Hematopoietic multipotent progenitor cell treated with erythropoietin and hydrocortisone succinate and interleukin-3 and kit ligand, for 8 days (in vitro differentiated cells): ENCODE measurements around the gene SLC2A9.

Source experiments
- DNase-seq: peaks from one replicate; pipeline ENCODE4 v3.0.0-alpha.2; 2015

Gene SLC2A9

DNA sequence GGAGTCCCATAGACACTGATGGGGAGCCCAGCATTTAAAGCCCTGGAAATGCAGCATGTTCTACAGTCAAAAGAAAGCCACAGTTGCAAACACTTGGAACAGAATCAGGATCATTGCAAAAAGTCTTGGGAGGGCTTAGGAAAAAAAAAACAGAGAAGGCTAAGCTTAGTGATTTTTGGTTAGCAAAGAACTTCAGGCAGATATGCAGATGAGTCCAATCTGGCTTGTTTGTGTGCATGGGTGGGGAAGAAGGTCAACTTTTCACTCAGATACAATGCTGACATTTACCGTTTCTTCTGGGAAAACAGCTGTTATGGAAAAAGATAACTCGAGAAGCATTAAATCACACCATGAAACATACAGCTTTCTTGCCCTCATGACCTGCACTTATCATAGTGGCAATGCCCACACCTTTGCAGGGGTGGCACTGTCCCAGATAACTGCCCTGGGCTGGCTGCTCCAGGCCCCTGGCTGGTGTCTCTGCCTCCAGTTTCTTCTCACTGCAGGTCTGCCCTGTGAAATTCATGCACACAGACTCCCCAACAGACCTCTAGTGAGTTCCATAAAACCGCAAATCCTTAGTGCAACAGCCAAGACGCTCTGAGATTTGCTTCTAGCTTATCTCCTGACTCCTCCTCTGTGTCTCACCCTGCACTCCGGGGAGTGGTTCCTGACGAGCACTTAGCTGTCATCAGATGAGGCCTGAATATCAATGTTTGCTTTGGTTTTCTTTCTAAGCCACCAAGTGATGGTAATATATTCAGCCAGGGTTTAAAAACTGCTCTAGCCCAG is 140.7 kb downstream of the SLC2A9 start:
- no peak for DNase-seq

DNA sequence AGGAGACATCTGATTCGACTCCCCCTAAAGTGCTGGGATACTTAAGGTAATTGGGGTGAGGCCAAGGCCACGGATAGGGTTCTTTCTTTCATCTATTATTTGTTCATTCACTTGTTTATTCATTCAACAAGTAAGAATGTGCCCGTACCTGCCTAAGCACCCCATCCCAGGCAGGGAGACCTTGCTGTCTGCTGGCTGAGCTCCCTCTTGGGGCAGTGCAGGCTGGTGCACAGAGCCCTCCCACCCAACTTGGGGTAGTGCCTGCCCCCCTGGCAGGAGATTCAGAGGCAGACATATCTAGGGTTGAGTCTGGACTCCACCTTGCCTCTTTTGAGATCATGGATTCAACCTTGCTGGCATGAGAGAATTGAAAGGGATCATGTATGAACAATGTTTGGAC is 144.2 kb downstream of the SLC2A9 start:
- no peak for DNase-seq

DNA sequence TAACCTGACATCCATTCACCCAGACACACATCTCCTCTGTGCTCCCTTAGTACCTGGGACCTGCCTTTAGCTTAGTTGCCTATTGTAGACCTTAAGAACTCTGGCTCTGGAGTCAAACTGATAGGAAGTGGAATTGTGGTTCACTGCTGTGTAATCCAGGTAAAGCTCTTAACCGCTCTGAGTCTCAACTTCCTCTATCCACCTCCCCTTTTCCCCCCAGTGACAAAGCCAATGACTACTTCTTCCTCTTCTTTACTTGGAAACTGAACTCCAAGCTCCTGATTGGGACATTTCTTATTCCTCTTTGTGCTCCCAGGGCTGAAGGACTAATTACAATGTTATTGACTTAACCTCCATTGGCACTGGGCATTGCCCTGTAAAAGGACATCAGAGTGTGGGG is 145.8 kb downstream of the SLC2A9 start:
- no peak for DNase-seq

DNA sequence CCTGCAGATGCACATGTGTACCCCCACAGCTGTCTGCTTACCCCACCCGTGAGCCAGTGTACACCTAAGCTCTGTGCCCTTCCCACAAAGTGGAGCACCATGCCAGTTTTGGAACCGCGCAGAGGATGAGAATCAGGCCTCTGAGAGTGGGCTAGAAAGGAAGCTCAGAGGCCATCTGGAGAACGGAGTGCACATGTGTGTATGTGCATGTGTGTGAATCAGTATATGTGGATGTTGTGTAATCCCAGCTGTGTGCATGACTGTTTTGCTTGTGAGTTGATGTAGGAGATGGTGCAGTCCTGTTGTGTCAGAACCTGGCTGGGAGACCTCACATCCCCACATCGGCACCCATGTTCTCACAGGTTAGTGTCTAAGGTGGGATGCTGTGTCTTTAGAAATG is 146.9 kb downstream of the SLC2A9 start:
- DNase-seq: no peak

DNA sequence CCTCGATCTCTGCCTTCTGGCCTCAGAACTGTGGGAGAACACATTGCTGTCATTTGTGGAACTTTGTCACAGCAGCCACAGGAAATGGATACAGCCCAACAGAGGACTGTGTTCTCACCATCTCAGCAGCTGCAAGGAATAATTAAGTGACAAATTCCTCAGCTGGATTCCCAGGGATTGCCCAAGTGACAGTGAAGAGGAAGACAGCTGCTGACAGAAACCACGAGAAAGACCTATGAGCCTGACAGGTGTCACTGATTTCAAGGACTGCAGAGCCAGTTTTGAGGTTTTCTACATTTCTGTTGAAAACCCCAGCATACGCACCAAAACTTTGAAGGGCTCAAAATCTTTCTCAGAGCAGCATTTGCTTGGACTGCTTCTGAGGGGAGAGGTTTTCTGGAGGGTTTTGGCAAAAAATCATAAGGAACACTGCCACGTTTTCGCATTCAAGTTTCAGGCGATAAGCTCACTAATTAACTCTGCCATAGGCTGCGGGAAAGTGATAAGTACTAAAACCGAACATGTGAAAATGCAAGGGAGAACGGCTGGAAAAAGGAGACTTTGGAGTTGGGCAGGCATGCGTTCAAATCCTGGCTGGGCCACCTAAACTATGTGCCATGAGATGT is 151.0 kb downstream of the SLC2A9 start:
- no peak for DNase-seq

DNA sequence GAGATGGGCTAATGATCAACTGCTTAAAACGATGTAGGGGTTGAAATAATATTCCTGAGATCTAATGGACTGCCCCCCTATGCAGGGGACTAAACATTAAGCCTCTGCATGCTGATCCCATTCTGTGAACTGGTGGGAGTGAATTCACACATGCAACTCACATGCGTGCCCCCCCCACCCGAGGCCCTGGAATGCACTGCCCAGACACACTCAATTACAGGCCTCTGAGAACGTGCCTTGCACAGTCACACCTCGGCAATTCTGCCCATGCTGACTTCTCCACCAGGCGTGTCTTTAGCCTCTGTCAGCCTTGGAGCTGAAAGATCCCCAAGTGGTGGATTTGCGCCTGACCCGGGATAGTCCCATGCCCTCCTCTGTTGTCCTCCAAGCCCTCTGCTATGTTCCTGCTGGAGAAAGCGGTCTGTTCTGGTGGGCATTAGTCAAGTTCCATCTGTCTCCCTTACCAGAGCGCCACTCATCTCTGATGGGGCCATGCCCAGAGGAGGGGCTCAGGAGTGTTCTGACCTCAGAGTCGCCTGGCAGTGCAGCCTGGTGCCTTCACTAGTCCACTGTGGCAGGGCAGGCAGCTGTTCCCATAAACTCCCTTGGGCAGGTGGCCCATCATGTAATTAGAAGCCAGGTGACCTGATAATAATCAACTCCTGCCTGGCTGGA is 153.4 kb downstream of the SLC2A9 start:
- DNase-seq: no peak

DNA sequence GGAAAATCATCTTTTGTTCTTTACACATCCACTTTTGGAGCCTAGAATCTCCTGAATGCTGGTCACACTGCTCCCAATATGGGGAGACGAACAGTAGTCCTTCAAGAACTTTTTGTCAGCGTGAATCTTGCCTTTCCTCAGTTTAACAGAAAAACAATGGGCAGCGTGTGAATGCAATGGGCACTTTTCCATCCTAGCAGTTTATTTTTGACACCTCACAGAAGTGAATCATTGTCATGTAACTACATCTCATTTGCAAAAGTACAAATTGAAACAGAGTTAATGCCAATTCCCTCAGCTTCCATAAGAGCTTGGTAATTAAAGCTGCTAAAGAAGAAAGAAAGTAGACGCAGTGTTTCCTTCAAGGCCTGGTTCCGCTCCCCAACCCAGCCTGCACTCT is 154.4 kb downstream of the SLC2A9 start:
- DNase-seq: no peak

DNA sequence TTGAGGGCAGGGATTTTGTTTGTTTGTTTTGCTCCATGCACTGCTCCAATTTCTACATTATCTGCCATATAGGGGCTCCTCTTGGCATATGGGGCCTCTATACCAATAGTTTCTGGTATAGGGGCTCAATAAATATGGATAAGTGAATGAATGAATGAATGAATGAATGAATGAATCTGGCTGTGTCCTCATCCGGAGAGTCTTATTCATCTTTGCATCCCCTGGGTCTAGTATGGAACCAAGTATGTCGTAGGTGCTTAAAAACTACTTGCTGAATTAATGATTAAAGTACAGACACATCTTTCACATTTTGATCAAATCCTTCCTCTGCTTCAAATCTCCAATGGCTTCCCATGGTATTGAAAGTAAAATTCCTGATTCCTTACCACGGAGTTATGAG is 159.7 kb downstream of the SLC2A9 start:
- DNase-seq: no peak

DNA sequence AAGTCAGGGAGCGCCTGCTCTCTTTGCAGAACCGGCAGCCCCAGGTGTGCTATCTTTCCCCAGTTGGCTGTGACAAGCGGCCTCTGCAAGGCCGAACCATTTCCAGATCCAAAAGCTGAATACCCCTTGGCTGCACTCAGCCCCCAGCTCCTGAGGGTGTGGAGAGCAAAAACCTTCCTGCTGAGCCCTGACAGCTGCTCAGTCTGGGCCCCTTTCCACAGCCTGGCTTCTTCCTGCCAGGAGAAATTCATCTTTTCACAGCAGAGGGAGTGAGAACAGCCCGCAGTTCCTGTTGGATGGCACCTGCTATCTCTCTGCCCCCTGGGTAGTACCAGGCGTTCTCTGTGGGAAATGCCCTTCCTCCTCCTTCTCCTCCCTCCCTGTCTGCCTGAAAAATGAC is 161.5 kb downstream of the SLC2A9 start:
- DNase-seq: no peak

DNA sequence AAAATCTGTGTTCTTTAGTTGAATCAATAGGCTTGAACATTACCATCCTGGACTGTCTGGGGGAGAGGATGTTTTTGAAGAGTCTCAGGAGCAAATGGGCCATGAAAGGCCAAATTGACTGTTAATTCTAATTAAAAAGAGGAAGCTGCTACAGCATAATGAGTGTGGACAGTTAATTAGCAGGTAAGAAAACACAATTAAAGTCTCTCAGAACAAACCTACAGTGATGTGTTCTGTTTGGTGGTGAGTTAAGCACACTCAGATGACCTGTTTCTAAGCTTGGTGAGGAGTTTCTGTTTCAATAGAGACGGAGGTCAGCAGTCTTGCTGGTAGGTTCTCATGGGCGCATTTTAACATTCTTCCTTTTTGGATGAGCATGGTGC is 171.8 kb downstream of the SLC2A9 start:
- no peak for DNase-seq

DNA sequence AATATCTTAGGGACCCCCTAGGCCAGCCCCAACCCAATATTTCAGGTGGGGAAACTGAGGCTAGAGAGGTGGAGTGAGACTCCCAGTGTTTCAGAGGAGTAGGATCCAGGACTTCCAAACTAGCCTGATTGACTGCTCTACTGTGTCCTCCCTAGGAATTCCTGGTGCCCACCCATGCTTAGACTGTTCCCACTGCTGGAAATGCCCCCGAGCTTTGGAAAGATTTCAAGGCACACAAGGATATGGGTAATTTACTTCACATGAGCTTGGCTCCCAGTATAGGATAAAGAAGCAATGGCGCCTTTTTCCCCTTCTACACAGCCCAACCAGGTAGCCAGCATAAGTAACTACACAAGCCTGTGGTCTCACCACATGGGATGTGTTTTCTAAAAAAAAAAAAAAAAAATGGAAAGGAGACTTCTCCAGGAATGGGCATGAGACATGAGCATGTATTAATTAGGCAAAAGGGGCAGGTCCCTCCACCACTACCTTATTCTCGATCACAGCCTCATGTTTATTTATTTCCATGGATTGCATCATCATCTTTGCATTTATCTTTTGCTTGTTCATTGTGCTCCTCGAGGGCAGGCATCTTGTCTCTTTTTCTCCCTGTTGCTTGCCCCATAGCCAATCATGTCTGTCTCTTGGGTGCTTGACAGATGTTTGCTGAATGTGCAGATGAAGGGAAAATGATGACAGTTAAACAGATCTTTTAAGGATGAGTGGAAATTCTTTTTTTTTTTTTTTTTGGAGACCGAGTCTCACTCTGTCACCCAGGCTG is 173.1 kb downstream of the SLC2A9 start:
- no peak for DNase-seq

DNA sequence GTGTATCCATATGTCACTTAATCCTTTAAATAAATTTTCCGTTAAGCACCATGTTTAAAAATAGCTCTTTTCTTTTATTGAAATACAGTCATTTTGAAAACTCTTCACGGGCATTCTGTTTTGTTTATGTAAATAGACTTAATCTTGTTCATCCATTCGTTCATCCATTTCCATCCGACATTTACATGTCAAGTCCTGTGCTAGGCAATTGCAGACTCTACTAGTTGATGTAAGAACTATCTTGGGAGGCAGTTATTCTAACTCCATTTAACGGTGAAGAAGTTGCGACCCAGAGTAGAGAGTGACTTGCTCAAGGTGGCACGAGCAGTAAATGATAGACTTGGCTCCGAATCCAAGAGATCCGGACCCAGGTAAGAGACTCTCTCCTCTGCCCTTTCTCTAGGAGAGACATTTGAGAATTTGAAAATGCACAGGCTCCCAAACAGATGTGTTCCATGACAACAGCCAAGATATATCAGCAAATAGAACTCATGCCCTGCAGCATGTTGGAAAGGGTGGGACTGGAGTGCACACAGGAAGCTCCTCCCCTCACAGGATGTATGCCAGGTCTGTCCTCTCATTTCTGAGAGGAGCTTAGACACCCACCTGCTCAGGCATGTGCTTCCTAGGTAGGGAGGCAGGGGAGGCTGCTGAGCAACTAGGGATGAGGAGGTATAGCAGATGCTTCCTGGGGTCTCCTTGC is 175.4 kb downstream of the SLC2A9 start:
- DNase-seq: no peak

DNA sequence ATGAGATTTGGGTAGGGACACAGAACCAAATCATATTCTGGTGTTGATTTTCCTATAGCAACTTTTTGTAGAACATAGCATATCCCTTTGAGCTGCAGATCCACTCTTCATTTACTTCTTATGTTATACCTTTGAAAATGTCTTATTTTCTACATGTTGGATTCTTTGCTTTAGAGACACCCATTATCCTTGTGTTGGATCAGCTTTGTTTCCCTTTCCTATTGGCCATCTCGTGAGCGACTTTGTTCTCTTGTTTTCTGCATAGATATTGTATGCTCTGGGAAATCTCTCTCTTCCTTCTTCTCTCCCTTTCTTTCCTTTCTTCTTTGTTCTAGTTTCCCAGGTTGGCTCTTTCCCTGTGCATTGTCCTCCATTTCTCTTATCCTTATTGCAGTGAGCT is 180.2 kb downstream of the SLC2A9 start:
- DNase-seq: no peak

DNA sequence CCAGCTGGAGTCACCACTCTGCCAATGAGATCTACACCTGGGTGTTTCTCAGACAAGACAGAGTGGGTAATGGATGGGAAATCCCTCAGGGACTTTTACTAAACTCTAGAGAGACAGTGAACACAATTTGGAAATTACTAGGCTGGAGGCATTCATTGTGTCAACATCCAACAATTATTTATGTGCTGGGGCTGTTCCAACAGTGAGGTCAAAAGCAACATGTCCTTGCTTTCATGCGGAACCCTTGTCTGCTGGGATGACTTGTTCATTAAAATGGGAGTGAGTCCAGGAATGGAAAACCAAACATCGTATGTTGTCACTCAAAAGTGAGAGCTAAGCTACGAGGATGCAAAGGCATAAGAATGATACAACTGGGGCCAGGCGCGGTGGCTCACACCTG is 185.9 kb downstream of the SLC2A9 start:
- DNase-seq: no peak

DNA sequence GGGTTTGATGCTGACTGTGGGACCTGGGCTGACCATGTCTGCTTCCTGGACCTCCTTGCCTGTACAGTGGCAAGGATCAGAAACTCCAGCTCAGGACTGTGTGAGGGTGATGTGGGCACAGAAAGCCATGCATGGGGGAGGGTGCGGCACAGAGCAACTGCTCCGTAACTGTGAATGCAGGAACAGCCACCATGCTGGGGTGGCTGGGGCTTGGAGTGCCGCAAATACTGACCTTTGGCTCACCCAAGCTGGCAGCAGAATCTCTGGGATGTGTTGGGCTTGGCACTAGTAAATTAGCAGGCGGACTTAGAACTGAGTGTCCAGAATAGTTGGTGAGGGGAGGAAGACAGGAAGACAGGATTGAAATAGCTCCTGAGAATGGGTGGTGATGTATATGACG is 187.9 kb downstream of the SLC2A9 start:
- no peak for DNase-seq

DNA sequence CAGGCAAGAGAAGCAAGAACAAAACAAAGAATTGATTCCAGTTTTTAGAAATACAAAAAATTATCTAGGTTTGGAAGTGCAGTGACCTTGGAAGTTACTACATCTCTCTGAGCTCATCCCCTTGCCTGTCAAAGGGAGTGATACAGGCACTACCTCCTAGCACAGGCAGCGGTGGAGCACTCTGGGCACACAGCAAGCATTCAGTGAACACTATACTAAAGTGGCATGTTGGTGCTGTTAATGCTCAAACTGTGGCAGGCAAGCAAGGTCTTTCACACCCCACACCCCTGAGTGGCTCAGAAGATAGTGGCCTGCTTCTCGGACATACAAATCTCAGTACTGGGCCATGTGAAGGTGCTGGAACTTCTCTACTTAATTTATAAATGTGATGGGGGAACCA is 188.7 kb downstream of the SLC2A9 start:
- DNase-seq: no peak

DNA sequence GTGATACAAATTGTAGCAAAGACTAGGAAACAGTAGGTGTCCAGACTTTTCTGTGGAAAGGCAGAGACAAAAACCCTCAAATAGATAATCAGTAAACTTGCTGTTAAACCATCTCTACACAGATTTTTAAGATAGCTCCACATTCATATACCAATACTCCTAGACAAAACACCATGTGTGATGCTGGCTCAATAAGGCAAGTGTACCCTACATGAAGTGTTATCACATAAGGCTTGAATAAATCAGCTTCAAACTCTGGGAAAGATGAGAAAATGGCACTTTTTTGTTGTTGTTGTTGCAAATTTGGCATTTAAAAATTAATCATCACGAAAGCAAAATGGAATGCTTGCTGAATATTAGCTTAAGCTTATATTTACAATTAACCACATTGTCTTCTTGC is 194.7 kb downstream of the SLC2A9 start:
- DNase-seq: no peak

DNA sequence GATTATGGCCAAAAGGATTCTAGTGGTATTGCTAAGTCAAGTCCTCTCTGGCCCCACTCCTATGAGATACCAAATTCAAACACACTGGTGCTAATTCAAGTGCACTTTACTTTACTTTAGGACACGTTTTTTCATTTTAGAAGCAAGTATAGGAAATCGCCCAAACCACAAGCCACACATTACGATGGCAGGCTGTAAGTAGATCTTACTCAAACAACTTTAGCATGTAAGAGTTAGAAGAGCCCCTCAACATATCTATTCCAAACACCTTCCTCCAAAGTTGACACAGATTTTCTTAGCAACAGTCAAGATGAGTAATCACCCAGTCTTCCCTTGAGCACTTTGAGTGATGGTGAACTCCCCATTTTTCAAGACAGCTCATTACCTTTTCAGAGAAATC is 196.2 kb downstream of the SLC2A9 start:
- no peak for DNase-seq

DNA sequence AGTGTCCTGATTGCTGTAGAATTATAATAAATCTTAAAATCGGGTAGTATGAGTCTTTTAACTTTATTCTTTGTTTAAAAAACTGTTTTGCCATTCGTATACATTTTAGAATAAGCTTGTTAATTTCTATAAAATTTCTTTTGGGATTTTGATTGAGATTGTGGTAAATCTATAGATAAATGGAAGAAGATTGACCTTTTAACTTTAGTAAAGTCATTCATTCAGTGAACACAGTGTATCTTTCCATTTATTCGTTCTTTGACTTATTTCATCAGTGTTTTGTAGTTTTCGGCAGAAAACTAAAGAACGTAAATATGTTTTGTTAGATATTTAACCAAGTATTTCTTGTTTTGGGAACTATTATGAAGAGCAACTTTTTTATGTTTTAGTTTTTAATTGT is 201.0 kb downstream of the SLC2A9 start:
- no peak for DNase-seq

DNA sequence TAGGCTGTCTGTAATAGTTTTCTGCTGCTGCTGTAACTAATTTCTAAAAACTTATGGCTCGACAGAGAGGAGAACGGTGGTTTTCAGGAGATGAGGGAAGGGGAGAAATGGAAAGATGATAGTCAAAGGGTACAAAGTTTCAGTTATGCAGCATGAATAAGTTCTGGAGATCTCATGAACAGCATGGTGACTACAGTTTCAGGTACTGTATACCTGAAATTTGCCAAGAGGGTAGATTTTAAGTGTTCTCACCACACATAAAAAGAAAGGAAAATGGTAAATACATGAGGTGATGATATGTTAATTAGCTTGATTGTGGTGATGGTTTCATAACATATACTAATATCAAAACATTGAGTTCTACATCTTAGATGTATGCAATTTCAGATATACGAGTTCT is 205.0 kb downstream of the SLC2A9 start:
- no peak for DNase-seq

DNA sequence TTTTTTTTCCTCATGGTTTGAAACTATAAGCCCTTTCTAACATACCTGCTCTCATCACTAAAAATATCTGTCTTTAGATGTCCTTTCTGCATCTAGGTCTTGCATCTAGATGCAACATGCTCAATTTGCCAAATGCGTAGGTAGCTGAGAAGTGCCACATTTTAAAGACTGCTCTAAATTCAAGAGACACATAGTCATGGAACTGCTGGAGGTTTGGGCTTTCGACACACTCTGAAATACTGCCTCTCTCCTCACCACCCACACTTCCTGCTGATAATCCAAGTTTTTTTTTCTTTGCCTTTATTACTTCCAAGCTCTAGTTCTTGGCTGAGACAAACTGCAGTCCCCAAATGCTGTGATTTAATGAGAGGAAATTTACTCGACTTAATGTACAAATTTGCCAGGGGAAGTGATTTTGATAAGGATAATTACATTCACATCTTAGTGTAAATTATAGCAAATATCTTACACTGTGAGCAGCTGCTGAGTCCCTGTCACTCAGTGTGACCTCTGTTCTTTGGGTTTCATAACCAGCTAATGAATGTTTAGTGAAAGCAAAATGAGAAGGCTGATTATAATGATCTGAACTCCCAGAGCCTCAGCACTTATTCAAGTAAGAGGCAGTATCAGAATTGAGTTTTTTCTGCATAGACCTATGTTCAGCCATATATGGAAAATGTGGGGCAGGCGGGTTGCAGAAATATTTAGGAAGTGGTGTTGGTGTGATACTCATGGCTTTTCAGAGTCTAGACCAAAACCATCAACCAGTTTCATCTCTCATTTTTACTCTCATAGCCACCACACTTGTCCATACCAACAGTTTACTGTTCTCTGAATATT is 208.6 kb downstream of the SLC2A9 start:
- DNase-seq: no peak

DNA sequence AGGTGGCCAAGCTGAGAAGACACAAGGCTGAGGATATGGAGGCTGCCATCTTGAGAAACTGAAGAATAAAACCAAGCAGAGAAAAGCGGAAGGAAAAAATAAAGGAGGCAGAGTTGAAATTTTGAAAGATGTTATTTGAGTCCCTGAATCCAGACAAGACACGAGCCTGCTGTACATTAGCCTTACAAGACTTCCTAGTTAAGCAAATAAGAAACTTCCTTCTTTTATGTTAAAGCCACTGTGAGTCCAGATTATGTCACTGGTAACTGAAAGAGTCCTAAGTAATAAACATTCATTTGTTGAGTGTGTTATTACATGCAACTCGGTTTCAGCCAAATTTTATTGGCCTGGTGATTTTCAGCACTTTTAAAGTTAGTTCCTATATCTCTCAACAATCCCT is 209.5 kb downstream of the SLC2A9 start:
- DNase-seq: no peak
